Endothelial cell of umbilical vein (primary cell): Measurements from ENCODE around the gene RBAK. TPM values are rescaled to one million over a fixed set of nuclear protein-coding genes. Genes with fewer than 3 reads are reported as not detected.

Experiments
- BruUV-seq: library from RNA; stranded (reverse); fragments of 400-500 nt; replicated peaks from 2 replicates; lab custom pipeline; 2021; lab: Mats Ljungman, UMichigan
- CTCF ChIA-PET: fragments of 300-600, 350-600 bp; sonication (Branson Sonifier 250); formaldehyde crosslinking; loops from one replicate; lab custom pipeline; 2021; ENCODE audit warnings: antibody characterized with exemption, inconsistent platforms; lab: Charles Lee
- POLR2A ChIA-PET: fragments of 300-600, 350-600 bp; sonication (Branson Sonifier 250); formaldehyde crosslinking; loops from one replicate; lab custom pipeline; 2021; ENCODE audit warnings: antibody characterized with exemption, inconsistent platforms; lab: Charles Lee
- DNase-seq: peaks from one replicate; pipeline ENCODE4 v3.0.0-alpha.2; 2011; ENCODE audit warnings: low read depth, low spot score
- FAIRE-seq: peaks from 2 replicates; lab custom pipeline; 2011; peaks lifted over from hg19 to GRCh38; lab: Jason Lieb, UNC
- H2AFZ ChIP-seq: 2 replicates; pipeline ENCODE4 v1.6.0; 2012; ENCODE audit warnings: low read depth, low read length, control low read depth, inconsistent platforms
- H3K27ac ChIP-seq: 2 replicates; pipeline ENCODE4 v1.5.1; 2011; ENCODE audit warnings: low read depth, mild to moderate bottlenecking, control low read depth, low read length, moderate library complexity; ENCODE audit not compliant: insufficient read depth
- H3K27me3 ChIP-seq, 2 experiments: 2 replicates each; pipeline versions ENCODE4 v1.6.0 to v1.6.1; 2011; ENCODE audit warnings: low read length in 2 of 2, mixed read lengths in 1 of 2; ENCODE audit not compliant: control insufficient read depth in 2 of 2, insufficient read depth in 2 of 2
- H3K36me3 ChIP-seq, 2 experiments: 2 replicates in 1 of 2; 3 replicates in 1 of 2; pipeline ENCODE4 v1.5.1; 2011; ENCODE audit warnings: low read length in 2 of 2, mild to moderate bottlenecking in 1 of 2, moderate library complexity in 1 of 2; ENCODE audit not compliant: control insufficient read depth in 2 of 2, insufficient read depth in 2 of 2; ENCODE audit errors: extremely low read depth in 1 of 2
- H3K4me1 ChIP-seq: 3 replicates; pipeline ENCODE4 v1.5.1; 2011; ENCODE audit warnings: mild to moderate bottlenecking, low read length; ENCODE audit not compliant: control insufficient read depth, insufficient read depth; ENCODE audit errors: extremely low read depth
- H3K4me2 ChIP-seq: 2 replicates; pipeline ENCODE4 v1.6.1; 2011; ENCODE audit warnings: low read length, control low read depth, mixed read lengths; ENCODE audit not compliant: insufficient read depth
- H3K4me3 ChIP-seq, 3 experiments: fragments of 200-600 bp in 1 of 3; sonication (generic), shearing (Covaris generic) in 1 of 3; replicated peaks in 1 of 3; 2 replicates each; pipeline ENCODE4 v1.5.1; 2011 to 2016; ENCODE audit warnings: control low read depth in 3 of 3, low read length in 3 of 3, mild to moderate bottlenecking in 2 of 3, inconsistent platforms in 1 of 3, low read depth in 1 of 3, moderate library complexity in 1 of 3; ENCODE audit not compliant: insufficient read depth in 1 of 3
- H3K79me2 ChIP-seq: 2 replicates; pipeline ENCODE4 v1.6.0; 2012; ENCODE audit warnings: low read length, inconsistent platforms; ENCODE audit not compliant: control insufficient read depth, insufficient read depth
- H3K9ac ChIP-seq: replicated peaks from 2 replicates; pipeline ENCODE3; 2011; ENCODE audit warnings: low read length, control low read depth; ENCODE audit not compliant: insufficient read depth; ENCODE audit errors: extremely low read depth
- H3K9me1 ChIP-seq: replicated peaks from 3 replicates; pipeline ENCODE4 v1.6.0; 2011; ENCODE audit warnings: mild to moderate bottlenecking, low read length; ENCODE audit not compliant: control insufficient read depth, insufficient read depth; ENCODE audit errors: extremely low read depth
- H3K9me3 ChIP-seq: replicated peaks from 2 replicates; pipeline ENCODE4 v1.5.1; 2012; ENCODE audit warnings: low read length, inconsistent platforms; ENCODE audit not compliant: control insufficient read depth, insufficient read depth
- H4K20me1 ChIP-seq: replicated peaks from 2 replicates; pipeline ENCODE3; 2011; ENCODE audit warnings: mild to moderate bottlenecking, low read length; ENCODE audit not compliant: control insufficient read depth, insufficient read depth; ENCODE audit errors: extremely low read depth
- CTCF ChIP-seq, 2 donors: IDR thresholded peaks; 1 replicate in 1 of 2; 2 replicates in 1 of 2; pipeline ENCODE4 v1.5.1; 2011; ENCODE audit warnings: low read length in 2 of 2, mild to moderate bottlenecking in 2 of 2, moderate library complexity in 2 of 2, control low read depth in 1 of 2, inconsistent platforms in 1 of 2, low read depth in 1 of 2; ENCODE audit not compliant: insufficient read depth in 1 of 2; ENCODE audit errors: extremely low read depth in 1 of 2
- EZH2 ChIP-seq: IDR thresholded peaks from 2 replicates; pipeline ENCODE4 v1.6.1; 2012; ENCODE audit warnings: borderline replicate concordance, low read depth, mild to moderate bottlenecking, moderate library complexity, low read length, inconsistent platforms; ENCODE audit not compliant: severe bottlenecking
- FOS ChIP-seq: IDR thresholded peaks from 2 replicates; pipeline ENCODE4 v1.6.1; 2011; ENCODE audit warnings: mild to moderate bottlenecking, low read length, moderate library complexity, borderline replicate concordance; ENCODE audit not compliant: insufficient read depth
- JUN ChIP-seq: IDR thresholded peaks from 2 replicates; pipeline ENCODE4 v1.6.1; 2011; ENCODE audit warnings: borderline replicate concordance, low read depth; ENCODE audit not compliant: insufficient read length, insufficient read depth
- MAX ChIP-seq: IDR thresholded peaks from 2 replicates; pipeline ENCODE4 v1.6.1; 2011; ENCODE audit not compliant: insufficient read depth, insufficient read length
- POLR2A ChIP-seq: IDR thresholded peaks from 2 replicates; pipeline ENCODE4 v1.6.1; 2012; ENCODE audit warnings: low read depth, mild to moderate bottlenecking, control low read depth, low read length
- POLR2AphosphoS5 ChIP-seq: IDR thresholded peaks from 2 replicates; pipeline ENCODE4 v1.6.1; 2012; ENCODE audit warnings: low read depth, mild to moderate bottlenecking, control low read depth, low read length, moderate library complexity; ENCODE audit not compliant: insufficient read depth
- dilution Hi-C: fragments of 300-500 bp; cut with MboI; formaldehyde crosslinking; loops from one replicate; pipeline ENCODE4 v1.15.0; 2019; ENCODE audit warnings: low sequenced_read_pairs; ENCODE audit not compliant: extremely low pct_ligation_motif_present
- intact Hi-C: fragments of 100-400 bp; cut with micrococcal nuclease; formaldehyde crosslinking; loops from one replicate; pipeline ENCODE4 v1.10.0; 2022
- polyA plus RNA-seq, 4 experiments: library from polyadenylated mRNA; depleted of rRNA in 3 of 4; stranded (reverse) in 3 of 4; unstranded in 1 of 4; fragments of >200 nt; gene quantifications; 2 replicates each; pipeline versions ENCODE4 v1.2.1 to v1.2.3, GENCODE V29; 2011 to 2012; ENCODE audit warnings: missing spikeins in 1 of 4
- small RNA-seq: library from RNA; depleted of rRNA; stranded (forward); fragments of <200 nt; gene quantifications from one replicate; pipeline ENCODE3, GENCODE V24; 2012; ENCODE audit warnings: low replicate concordance, low read depth; ENCODE audit not compliant: insufficient read depth, insufficient read length
- total RNA-seq: library from RNA; stranded (reverse); gene quantifications from 2 replicates; pipeline ENCODE4 v1.2.3, GENCODE V29; 2021

RBAK gene
- total and polyA plus RNA-seq, 2 donors (not counting 3 experiments of a cell fraction or from before 2014, with no cell fraction given), result 1.4 to 8.6 TPM

DNA sequence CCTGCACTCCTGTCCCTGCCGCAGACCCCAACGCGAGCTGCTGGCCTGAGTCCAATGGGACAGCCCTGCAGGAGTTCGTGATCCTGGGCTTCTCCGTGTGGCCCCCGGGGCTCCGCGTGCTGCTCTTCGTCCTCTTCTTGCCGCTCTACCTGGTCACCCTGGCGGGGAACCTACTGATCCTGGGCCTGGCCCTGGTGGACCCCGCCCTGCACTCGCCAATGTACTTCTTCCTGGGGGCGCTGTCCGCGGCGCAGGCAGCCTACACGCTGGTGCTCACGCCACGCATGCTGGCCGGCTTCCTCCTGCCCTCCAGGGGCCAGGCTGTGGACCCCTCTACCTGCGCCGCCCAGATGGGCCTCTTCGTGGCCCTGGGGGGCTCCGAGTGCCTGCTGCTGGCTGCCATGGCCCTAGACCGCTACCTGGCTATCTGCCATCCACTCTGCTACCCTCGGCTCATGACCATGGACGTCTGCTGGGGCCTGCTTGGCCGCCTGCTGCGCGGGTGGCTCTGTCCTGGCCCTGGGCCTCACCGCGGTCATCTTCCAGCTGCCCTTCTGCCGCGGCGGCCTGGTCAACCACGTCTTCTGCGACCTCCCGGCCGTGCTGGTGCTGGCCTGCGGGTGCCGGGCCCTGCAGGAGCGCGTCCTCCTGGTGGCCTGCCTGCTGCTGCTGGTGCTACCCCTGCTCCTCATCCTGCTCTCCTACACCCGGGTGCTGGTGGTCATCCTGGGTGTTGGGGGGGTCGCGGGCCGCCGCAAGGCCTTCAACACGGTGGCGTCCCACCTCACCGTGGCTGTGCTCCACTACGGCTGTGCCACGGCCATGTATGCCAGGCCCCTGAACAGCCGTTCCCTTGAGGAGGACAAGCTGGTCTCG is 71.7 kb downstream of the RBAK start:
- Histone ChIP-seq H3K4me2 (no peak overlapping the region), H3K4me1 (no peaks in the 10 kb centered on the region), H3K79me2 (no peaks in the 10 kb centered on the region), H3K27ac (no peak overlapping the region), H3K4me3 (no peak overlapping the region), H3K27me3 (no peaks in the 10 kb centered on the region), H4K20me1 (no peaks in the 10 kb centered on the region), H3K9ac (no peak overlapping the region), H3K36me3 (no peaks in the 10 kb centered on the region), H3K9me3 (no peaks in the 10 kb centered on the region), H3K9me1 (no peaks in the 10 kb centered on the region), H2AFZ (no peak overlapping the region)
- no TSS peak for BruUV-seq
- ChIA-PET CTCF (no interaction called here), POLR2A (no interaction called here)
- TF ChIP-seq EZH2 (no peak), POLR2A (no peak), POLR2AphosphoS5 (no peak), FOS (no peak), MAX (no peak), CTCF (IDR thresholded peaks at IDR 0.05; ENCODE audit: extremely low read depth in 1 of 2, insufficient read depth in 1 of 2, low read depth in 1 of 2, low read length in 2 of 2) (no peak), JUN (no peak)
- dilution Hi-C loops, result no loop called here
- FAIRE-seq, result no peak
- no peak for DNase-seq
- intact Hi-C loops, result no loop called here

Small RNA genes lying within 50 kb of the gene (small RNA-seq; reads per million reads assigned to genes)
- gene AC092032.1, result not detected

Other genes with a start within 250 kb of the RBAK start
- 0.07 TPM in 2 replicates for gene PAPOLB, start 183.8 kb upstream of the RBAK start, total RNA-seq
- gene PAPOLB, start 183.8 kb upstream of the RBAK start, polyA plus RNA-seq, result not detected in 2 replicates
- gene RADIL, start 162.1 kb upstream of the RBAK start, total RNA-seq, result 1.0 and 2.5 TPM in 2 replicates
- gene RADIL, start 162.1 kb upstream of the RBAK start, polyA plus RNA-seq, result 1.2 and 1.8 TPM in 2 replicates
- gene MMD2, start 86.7 kb upstream of the RBAK start, total RNA-seq, result not detected in 2 replicates
- not detected in 2 replicates for gene MMD2, start 86.7 kb upstream of the RBAK start, polyA plus RNA-seq
- 81.7 and 86.8 TPM in 2 replicates for gene WIPI2, start 144.4 kb downstream of the RBAK start, total RNA-seq
- 70.4 and 73.4 TPM in 2 replicates for gene WIPI2, start 144.4 kb downstream of the RBAK start, polyA plus RNA-seq
- 5.2 and 6.4 TPM in 2 replicates for gene SLC29A4, start 237.1 kb downstream of the RBAK start, total RNA-seq
- gene SLC29A4, start 237.1 kb downstream of the RBAK start, polyA plus RNA-seq, result 7.7 and 10.8 TPM in 2 replicates